Lower lobe of right lung (tissue), 2 donors: ENCODE measurements around the gene GPC4. TPM values are rescaled to one million over a fixed set of nuclear protein-coding genes. Genes with fewer than 3 reads are reported as not detected.

Source experiments
- ATAC-seq, 2 donors: fragments of 200-7000 bp; cut with Tn5 transposase; one replicate each; pipeline ENCODE4 v1.9.1; 2020 to 2022; ENCODE audit warnings: mild to moderate bottlenecking in 2 of 2, moderate library complexity in 2 of 2
- DNase-seq: peaks from one replicate; pipeline ENCODE4 v3.0.0-alpha.2; 2020
- H3K27ac ChIP-seq: fragments of 200-600 bp; one replicate; pipeline ENCODE4 v1.8.0; 2022
- H3K27me3 ChIP-seq: fragments of 200-600 bp; one replicate; pipeline ENCODE4 v1.8.0; 2022; ENCODE audit warnings: low read depth
- H3K36me3 ChIP-seq: fragments of 200-600 bp; one replicate; pipeline ENCODE4 v1.8.0; 2022; ENCODE audit warnings: mild to moderate bottlenecking
- H3K4me1 ChIP-seq: fragments of 200-600 bp; one replicate; pipeline ENCODE4 v1.8.0; 2022
- H3K4me3 ChIP-seq: fragments of 200-600 bp; one replicate; pipeline ENCODE4 v1.8.0; 2022; ENCODE audit warnings: mild to moderate bottlenecking
- H3K9me3 ChIP-seq: fragments of 200-600 bp; one replicate; pipeline ENCODE4 v1.8.0; 2022
- intact Hi-C: fragments of 100-400 bp; cut with DNase I; formaldehyde crosslinking; loops from one replicate; pipeline ENCODE4 v1.11.0; 2022
- total RNA-seq: library from RNA; stranded (reverse); fragmentation: NEBNext Ultra II Directional; extraction: Animal tissue kit (Norgen Biotek cat#: 25700); gene quantifications from one replicate; pipeline ENCODE4 v1.2.1, GENCODE V29; 2021
- TF ChIP-seq, protein P1 (sequence below): fragments of 200-600 bp; IDR thresholded peaks from one replicate; pipeline ENCODE4 v1.8.0; 2022; ENCODE audit warnings: antibody characterized with exemption, mild to moderate bottlenecking
- donor health status: DM: no; HTN: yes; CAD: no; lungs with severe emphysema.

The GPC4 gene
- total RNA-seq, 1 donor from 2014 or later: 41.9 TPM

DNA sequence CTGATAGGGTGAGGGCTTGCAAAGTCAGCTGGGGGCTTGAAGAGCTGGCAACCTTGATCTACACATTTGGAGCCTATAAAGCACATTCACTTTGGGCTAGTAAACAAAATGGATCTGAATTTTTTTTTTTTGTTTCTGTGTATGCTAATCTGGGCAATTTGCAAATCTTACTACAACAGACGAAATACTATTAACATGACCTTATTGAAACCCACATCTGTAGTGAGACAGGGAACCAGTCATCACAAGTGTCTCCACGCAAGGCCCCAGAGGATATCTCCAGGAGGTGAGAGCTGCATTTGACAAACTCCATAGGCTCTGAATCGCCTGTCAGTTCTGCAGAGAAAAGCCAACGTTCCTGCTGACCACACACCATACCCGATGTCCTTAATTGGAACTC lies 164.1 kb downstream of the GPC4 start:
- ATAC-seq (no peak), DNase-seq (no peak)
- peaks cover 4% of the 10 kb centered on the region for H3K9me3 ChIP-seq
- no peak overlapping the region for H3K4me3 ChIP-seq
- H3K36me3 ChIP-seq: no peaks in the 10 kb centered on the region
- TF ChIP-seq, protein P1, sequence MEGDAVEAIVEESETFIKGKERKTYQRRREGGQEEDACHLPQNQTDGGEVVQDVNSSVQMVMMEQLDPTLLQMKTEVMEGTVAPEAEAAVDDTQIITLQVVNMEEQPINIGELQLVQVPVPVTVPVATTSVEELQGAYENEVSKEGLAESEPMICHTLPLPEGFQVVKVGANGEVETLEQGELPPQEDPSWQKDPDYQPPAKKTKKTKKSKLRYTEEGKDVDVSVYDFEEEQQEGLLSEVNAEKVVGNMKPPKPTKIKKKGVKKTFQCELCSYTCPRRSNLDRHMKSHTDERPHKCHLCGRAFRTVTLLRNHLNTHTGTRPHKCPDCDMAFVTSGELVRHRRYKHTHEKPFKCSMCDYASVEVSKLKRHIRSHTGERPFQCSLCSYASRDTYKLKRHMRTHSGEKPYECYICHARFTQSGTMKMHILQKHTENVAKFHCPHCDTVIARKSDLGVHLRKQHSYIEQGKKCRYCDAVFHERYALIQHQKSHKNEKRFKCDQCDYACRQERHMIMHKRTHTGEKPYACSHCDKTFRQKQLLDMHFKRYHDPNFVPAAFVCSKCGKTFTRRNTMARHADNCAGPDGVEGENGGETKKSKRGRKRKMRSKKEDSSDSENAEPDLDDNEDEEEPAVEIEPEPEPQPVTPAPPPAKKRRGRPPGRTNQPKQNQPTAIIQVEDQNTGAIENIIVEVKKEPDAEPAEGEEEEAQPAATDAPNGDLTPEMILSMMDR: no peak
- H3K27ac ChIP-seq: no peak overlapping the region
- no peaks in the 10 kb centered on the region for H3K27me3 ChIP-seq
- intact Hi-C loops: no loop called here
- H3K4me1 ChIP-seq: no peaks in the 10 kb centered on the region

DNA sequence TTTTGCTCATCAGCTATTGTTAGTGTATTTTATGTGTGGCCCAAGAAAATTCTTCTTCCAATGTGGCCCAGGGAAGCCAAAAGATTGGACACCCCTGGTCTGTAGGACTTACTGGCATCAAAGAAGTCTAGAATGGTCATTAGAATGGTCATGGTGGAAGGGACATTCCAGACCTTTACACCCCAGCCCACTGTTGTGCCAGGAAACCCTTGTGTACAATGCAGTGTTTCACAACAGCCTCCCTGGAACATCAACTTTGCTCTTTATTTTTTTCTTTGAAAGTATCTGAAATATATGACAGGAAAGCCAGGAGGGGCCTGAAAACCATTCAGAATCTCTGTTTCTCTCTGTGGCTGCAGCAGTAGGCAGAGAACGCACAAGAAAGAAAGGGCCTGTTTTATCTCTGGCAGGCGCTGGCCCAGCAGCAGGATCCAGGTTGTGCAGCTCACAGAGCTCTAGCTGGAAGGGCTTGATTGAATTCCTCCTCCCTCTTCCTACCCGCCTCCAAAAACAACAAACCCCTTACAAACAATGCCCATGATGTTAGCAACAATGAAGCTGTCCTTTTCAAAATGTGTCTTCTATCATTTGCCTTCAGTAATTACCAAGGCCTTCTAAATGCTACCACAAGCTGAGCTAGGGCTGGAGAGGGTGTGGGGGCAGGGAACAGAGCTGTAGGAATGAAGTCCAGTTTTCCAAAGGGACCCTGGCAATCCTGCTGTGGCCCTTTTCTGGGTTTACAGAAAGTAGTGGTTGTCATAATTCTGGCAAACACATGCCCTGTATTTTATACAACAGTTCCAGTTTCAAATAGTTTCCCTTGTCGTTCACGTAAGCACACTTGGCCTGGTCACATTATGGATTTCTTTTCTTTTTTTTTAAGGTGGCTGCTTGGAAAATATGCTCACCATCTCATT lies 164.8 kb downstream of the GPC4 start:
- ATAC-seq (no peak), DNase-seq (no peak)
- TF ChIP-seq, protein P1: no peak
- peaks cover 4% of the 10 kb centered on the region for H3K9me3 ChIP-seq
- intact Hi-C loops: no loop called here
- no peaks in the 10 kb centered on the region for H3K27me3 ChIP-seq
- H3K4me3 ChIP-seq: no peak overlapping the region
- H3K27ac ChIP-seq: no peak overlapping the region
- H3K36me3 ChIP-seq: no peaks in the 10 kb centered on the region
- no peaks in the 10 kb centered on the region for H3K4me1 ChIP-seq

Other genes starting within 250 kb of the GPC4 start
- not detected for gene TFDP3, start 197.1 kb downstream of the GPC4 start, total RNA-seq